Subcutaneous abdominal adipose tissue (tissue), 5 donors: ENCODE data around the gene RCBTB2.

Experiments
- H3K27ac ChIP-seq: one replicate; pipeline ENCODE4 v1.7.0; 2013; ENCODE audit warnings: low read depth, mild to moderate bottlenecking, inconsistent platforms, low read length, moderate library complexity
- H3K27me3 ChIP-seq, 5 donors: one replicate each; pipeline ENCODE4 v1.7.0; 2013; ENCODE audit warnings: low read length in 5 of 5, inconsistent platforms in 1 of 5; ENCODE audit not compliant: control insufficient read depth in 5 of 5, insufficient read depth in 4 of 5
- H3K36me3 ChIP-seq, 5 donors: one replicate each; pipeline ENCODE4 v1.7.0; 2013; ENCODE audit warnings: low read length in 5 of 5; ENCODE audit not compliant: control insufficient read depth in 5 of 5, insufficient read depth in 5 of 5
- H3K4me1 ChIP-seq, 5 donors: one replicate each; pipeline ENCODE4 v1.7.0; 2013; ENCODE audit warnings: low read length in 5 of 5, mild to moderate bottlenecking in 3 of 5, moderate library complexity in 1 of 5; ENCODE audit not compliant: control insufficient read depth in 5 of 5, insufficient read depth in 5 of 5
- H3K4me3 ChIP-seq, 5 donors: one replicate each; pipeline ENCODE4 v1.7.0; 2013; ENCODE audit warnings: low read length in 5 of 5, low read depth in 1 of 5
- H3K9ac ChIP-seq, 5 donors: one replicate each; pipeline ENCODE4 v1.7.0; 2013; ENCODE audit warnings: low read length in 5 of 5, mild to moderate bottlenecking in 4 of 5, moderate library complexity in 3 of 5
- H3K9me3 ChIP-seq, 5 donors: one replicate each; pipeline ENCODE4 v1.7.0; 2013; ENCODE audit warnings: low read length in 5 of 5; ENCODE audit not compliant: control insufficient read depth in 5 of 5
- donor health status: healthy.
- donor health status: healthy.
- donor health status: healthy.
- donor health status: healthy.
- donor health status: healthy.

RCBTB2 gene

GRCh38 chr13:48531416-48532255 is 1.2 kb downstream of the RCBTB2 start:
- Histone ChIP-seq H3K4me1 (peaks cover 0 to 41% (median 29%) of the 10 kb centered on the region in 5 donors), H3K9ac (peak overlapping the region; percentile 64 to 96 (median 85)), H3K36me3 (no peaks in the 10 kb centered on the region), H3K27me3 (no peaks in the 10 kb centered on the region), H3K27ac (peak overlapping the region; percentile 92), H3K4me3 (peak overlapping the region; percentile 82 to 99 (median 96)), H3K9me3 (no peaks in the 10 kb centered on the region)

GRCh38 chr13:48530833-48531232 is 2.0 kb downstream of the RCBTB2 start:
- Histone ChIP-seq H3K4me3 (no peak overlapping the region), H3K9me3 (no peaks in the 10 kb centered on the region), H3K27ac (peak overlapping the region; percentile 92), H3K4me1 (peaks cover 0 to 41% (median 29%) of the 10 kb centered on the region in 5 donors), H3K36me3 (no peaks in the 10 kb centered on the region), H3K9ac (no peak overlapping the region), H3K27me3 (no peaks in the 10 kb centered on the region)

GRCh38 chr13:48528720-48529119 is 4.2 kb downstream of the RCBTB2 start:
- H3K4me1 ChIP-seq = peaks cover 0 to 41% (median 26%) of the 10 kb centered on the region in 5 donors
- peak overlapping the region; percentile 83 for H3K27ac ChIP-seq
- no peaks in the 10 kb centered on the region for H3K9me3 ChIP-seq
- H3K4me3 ChIP-seq = no peak overlapping the region
- no peak overlapping the region for H3K9ac ChIP-seq
- H3K27me3 ChIP-seq = no peaks in the 10 kb centered on the region
- H3K36me3 ChIP-seq = peaks cover 0 to 4% (median 0%) of the 10 kb centered on the region in 5 donors

GRCh38 chr13:48527955-48528354 is 4.9 kb downstream of the RCBTB2 start:
- Histone ChIP-seq H3K4me3 (peak overlapping the region; percentile 13 to 37 (median 14)), H3K27me3 (no peaks in the 10 kb centered on the region), H3K9me3 (no peaks in the 10 kb centered on the region), H3K4me1 (peaks cover 0 to 36% (median 18%) of the 10 kb centered on the region in 5 donors), H3K9ac (peak overlapping the region in 4 of 5 donors; percentile 40 to 75 (median 53)), H3K27ac (peak overlapping the region; percentile 83), H3K36me3 (peaks cover 0 to 4% (median 0%) of the 10 kb centered on the region in 5 donors)

- no peaks in the 10 kb centered on the region for H3K9me3 ChIP-seq
- H3K36me3 ChIP-seq = peaks cover 0 to 4% (median 2%) of the 10 kb centered on the region in 5 donors
- no peak overlapping the region for H3K9ac ChIP-seq
- no peak overlapping the region for H3K4me3 ChIP-seq
- H3K27ac ChIP-seq = no peak overlapping the region
- H3K4me1 ChIP-seq = peaks cover 0 to 30% (median 13%) of the 10 kb centered on the region in 5 donors
- H3K27me3 ChIP-seq = no peaks in the 10 kb centered on the region
Observed at GRCh38 chr13:48526286-48526685, 6.6 kb downstream of the RCBTB2 start.

GRCh38 chr13:48518083-48518482 is 14.8 kb downstream of the RCBTB2 start:
- Histone ChIP-seq H3K27ac (no peak overlapping the region), H3K27me3 (no peaks in the 10 kb centered on the region), H3K9ac (no peak overlapping the region), H3K9me3 (no peaks in the 10 kb centered on the region), H3K4me1 (peaks cover 0 to 17% (median 0%) of the 10 kb centered on the region in 5 donors), H3K36me3 (peaks cover 2 to 16% (median 7%) of the 10 kb centered on the region in 5 donors), H3K4me3 (no peak overlapping the region)

- no peak overlapping the region for H3K9ac ChIP-seq
- no peaks in the 10 kb centered on the region for H3K27me3 ChIP-seq
- H3K4me3 ChIP-seq = no peak overlapping the region
- no peak overlapping the region for H3K27ac ChIP-seq
- H3K36me3 ChIP-seq = peaks cover 10 to 23% (median 14%) of the 10 kb centered on the region in 5 donors
- H3K9me3 ChIP-seq = no peaks in the 10 kb centered on the region
- H3K4me1 ChIP-seq = peaks cover 0 to 17% (median 10%) of the 10 kb centered on the region in 5 donors
Observed at GRCh38 chr13:48515732-48516131, 17.1 kb downstream of the RCBTB2 start.

GRCh38 chr13:48514793-48515192 is 18.1 kb downstream of the RCBTB2 start:
- Histone ChIP-seq H3K9me3 (no peaks in the 10 kb centered on the region), H3K4me1 (peaks cover 0 to 19% (median 13%) of the 10 kb centered on the region in 5 donors), H3K27me3 (no peaks in the 10 kb centered on the region), H3K27ac (no peak overlapping the region), H3K9ac (no peak overlapping the region), H3K4me3 (no peak overlapping the region), H3K36me3 (peaks cover 10 to 20% (median 13%) of the 10 kb centered on the region in 5 donors)

GRCh38 chr13:48511621-48512230 is 21.2 kb downstream of the RCBTB2 start:
- H3K9me3 ChIP-seq = no peaks in the 10 kb centered on the region
- H3K36me3 ChIP-seq = peaks cover 5 to 20% (median 10%) of the 10 kb centered on the region in 5 donors
- H3K4me3 ChIP-seq = peak overlapping the region in 2 of 5 donors; percentile 10 to 38
- no peaks in the 10 kb centered on the region for H3K27me3 ChIP-seq
- H3K9ac ChIP-seq = peak overlapping the region in 2 of 5 donors; percentile 24 to 35
- peak overlapping the region; percentile 51 for H3K27ac ChIP-seq
- peaks cover 0 to 39% (median 12%) of the 10 kb centered on the region in 5 donors for H3K4me1 ChIP-seq

GRCh38 chr13:48510698-48511097 is 22.2 kb downstream of the RCBTB2 start:
- no peaks in the 10 kb centered on the region for H3K9me3 ChIP-seq

More at GRCh38 chr13:48510698-48511097, 22.2 kb downstream of the RCBTB2 start:
- Histone ChIP-seq H3K4me3 (no peak overlapping the region), H3K4me1 (peaks cover 2 to 49% (median 19%) of the 10 kb centered on the region in 5 donors), H3K27ac (no peak overlapping the region), H3K27me3 (no peaks in the 10 kb centered on the region), H3K36me3 (peaks cover 5 to 20% (median 10%) of the 10 kb centered on the region in 5 donors), H3K9ac (no peak overlapping the region)
